Pancreas (tissue), 10 donors: ENCODE data around the gene GET4. TPM values are rescaled to one million over a fixed set of nuclear protein-coding genes. Genes with fewer than 3 reads are reported as not detected.

Source experiments
- ATAC-seq, 4 donors: fragments of 200-7000 bp; cut with Tn5 transposase; one replicate each; pipeline versions ENCODE4 v1.8.0 to v1.9.1; 2020; ENCODE audit warnings: mild to moderate bottlenecking in 4 of 4, moderate library complexity in 4 of 4
- DNase-seq, 6 donors: peaks; one replicate each; pipeline ENCODE4 v3.0.0-alpha.2; 2020
- FAIRE-seq: peaks from 2 replicates; lab custom pipeline; 2012; peaks lifted over from hg19 to GRCh38; lab: Jason Lieb, UNC
- H3K27ac ChIP-seq, 4 donors: fragments of 200-600 bp; sonication (generic); 1 replicate in 3 of 4; 2 replicates in 1 of 4; pipeline versions ENCODE4 v1.5.0 to v1.8.0; 2020
- H3K27me3 ChIP-seq, 4 donors: fragments of 200-600 bp; one replicate each; pipeline ENCODE4 v1.8.0; 2021
- H3K36me3 ChIP-seq, 3 donors: fragments of 200-600 bp; sonication (generic) in 1 of 3; one replicate each; pipeline versions ENCODE4 v1.5.0 to v1.8.0; 2020 to 2021
- H3K4me1 ChIP-seq, 3 donors: fragments of 200-600 bp; one replicate each; pipeline ENCODE4 v1.8.0; 2021
- H3K4me3 ChIP-seq, 4 donors: fragments of 200-600 bp; sonication (generic) in 2 of 4; one replicate each; pipeline versions ENCODE4 v1.5.0 to v1.8.0; 2020 to 2021
- H3K9me3 ChIP-seq, 4 donors: fragments of 200-600 bp; one replicate each; pipeline ENCODE4 v1.8.0; 2021
- CTCF ChIP-seq, 4 donors: fragments of 200-600 bp; sonication (generic) in 3 of 4; IDR thresholded peaks; one replicate each; pipeline versions ENCODE4 v1.5.0 to v1.8.0; 2021; ENCODE audit warnings: antibody characterized with exemption in 4 of 4
- WGBS, 2 donors: extraction: QIAGEN DNeasy Blood & Tissue Kit; methylation state at CpG; one replicate each; pipeline ENCODE4 v1.1.7; 2013; 5-methylcytosine and 5-hydroxymethylcytosine counted together
- intact Hi-C, 3 donors: fragments of 100-400 bp; cut with DNase I; formaldehyde crosslinking; loops; one replicate each; pipeline versions ENCODE4 v1.11.1 to v1.14.2; 2022
- polyA plus RNA-seq, 2 donors: library from polyadenylated mRNA; stranded (reverse); fragments of 200-250 nt; gene quantifications; one replicate each; pipeline ENCODE4 v1.2.3, GENCODE V29; 2013
- total RNA-seq, 6 donors: library from RNA; stranded (reverse); fragmentation: NEBNext Ultra II Directional in 4 of 6; extraction: Animal tissue kit (Norgen Biotek cat#: 25700) in 4 of 6; gene quantifications; one replicate each; pipeline versions ENCODE4 v1.2.1 to v1.2.4, GENCODE V29; 2021 to 2023
- donor health status: healthy with polysubstance abuse.
- donor health status: DM: no; HTN: no; CAD: no; lungs with moderate emphysema.
- donor health status: DM: no; HTN: no; CAD: no.
- donor health status: control.
- donor health status: control.
- donor health status: Bipolar disorder and iron deficiency.
- donor health status: DM: yes; HTN: yes; CAD: no.
- donor health status: DM: no; HTN: no; CAD: no.
- donor health status: DM: no; HTN: no; CAD: no.
- donor health status: DM: yes; HTN: yes; CAD: no.

Gene GET4
- total and polyA plus RNA-seq, 8 donors, result 13.1 to 94.5 (median 21.4) TPM

GRCh38 chr7:892648-893593 is 16.6 kb downstream of the GET4 start:
- Histone ChIP-seq H3K36me3 (peaks cover 0 to 60% (median 40%) of the 10 kb centered on the region in 3 donors), H3K4me3 (no peak overlapping the region), H3K27me3 (no peaks in the 10 kb centered on the region), H3K27ac (no peak overlapping the region), H3K4me1 (no peaks in the 10 kb centered on the region), H3K9me3 (no peaks in the 10 kb centered on the region)
- FAIRE-seq (no peak), ATAC-seq (no peak), DNase-seq (peak in 1 of 6 donors; percentile 46)
- no peak for TF ChIP-seq CTCF (IDR thresholded peaks at IDR 0.05)
- intact Hi-C loops, result no loop called here
- WGBS, 2 donors, result 96 to 97% methylated on average over 44 to 48 of the region's 48 CpGs

GRCh38 chr7:893686-894085 is 17.3 kb downstream of the GET4 start:
- no peak for FAIRE-seq
- peaks cover 0 to 52% (median 32%) of the 10 kb centered on the region in 3 donors for H3K36me3 ChIP-seq
- no peaks in the 10 kb centered on the region for H3K9me3 ChIP-seq
- WGBS, 2 donors, result 92 to 93% methylated on average over 19 of the region's 19 CpGs
- no peaks in the 10 kb centered on the region for H3K4me1 ChIP-seq
- H3K27me3 ChIP-seq, result no peaks in the 10 kb centered on the region
- TF ChIP-seq CTCF (IDR thresholded peaks at IDR 0.05), result no peak
- ATAC-seq, result no peak
- DNase-seq, result peak in 1 of 6 donors; percentile 64
- no peak overlapping the region for H3K27ac ChIP-seq
- H3K4me3 ChIP-seq, result no peak overlapping the region
- intact Hi-C loops, result no loop called here

DNA sequence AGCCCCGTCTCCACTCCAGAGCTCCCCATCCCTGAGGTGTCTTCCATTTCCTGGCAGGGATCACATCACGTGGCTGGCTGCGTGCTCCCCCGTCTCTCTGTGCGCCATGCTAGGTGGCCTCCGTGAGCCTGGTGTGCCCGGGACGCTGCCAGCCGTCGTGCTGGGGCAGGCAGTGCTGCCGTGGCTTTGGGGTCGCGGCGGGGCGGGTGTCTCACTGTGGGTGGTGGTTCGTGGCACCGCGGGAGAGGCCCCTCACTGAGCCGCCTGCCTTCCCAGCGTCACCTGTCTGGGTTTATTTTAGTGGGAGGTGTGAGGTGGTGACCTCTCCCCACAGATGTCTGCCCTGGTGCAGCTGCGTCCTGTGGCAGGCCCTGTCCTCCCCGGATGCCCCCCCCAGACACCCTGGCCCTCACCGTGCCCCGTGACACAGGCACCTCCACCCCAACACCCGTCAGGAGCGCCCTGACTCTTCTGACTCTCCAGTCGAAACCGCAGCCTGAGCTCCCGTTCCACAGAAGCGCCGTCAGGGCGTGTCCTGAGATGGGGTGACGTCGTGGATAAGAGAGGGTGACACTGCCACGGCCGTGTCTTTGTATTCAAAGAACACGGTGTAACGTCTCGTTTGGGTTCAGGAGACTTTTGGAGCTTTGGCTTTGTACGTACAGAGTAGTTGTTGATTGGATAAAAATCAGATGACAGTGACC is 18.0 kb downstream of the GET4 start:
- no peak overlapping the region for H3K4me3 ChIP-seq
- intact Hi-C loops, result no loop called here
- 92 to 95% methylated on average over 40 of the region's 40 CpGs for WGBS, 2 donors
- FAIRE-seq (no peak), DNase-seq (peak in 2 of 6 donors; percentile 31 to 67), ATAC-seq (no peak)
- no peaks in the 10 kb centered on the region for H3K9me3 ChIP-seq
- H3K4me1 ChIP-seq, result no peaks in the 10 kb centered on the region
- H3K36me3 ChIP-seq, result peaks cover 0 to 50% (median 28%) of the 10 kb centered on the region in 3 donors
- no peaks in the 10 kb centered on the region for H3K27me3 ChIP-seq
- no peak for TF ChIP-seq CTCF (IDR thresholded peaks at IDR 0.05)
- no peak overlapping the region for H3K27ac ChIP-seq

GRCh38 chr7:894927-895450 is 18.6 kb downstream of the GET4 start:
- Histone ChIP-seq H3K27me3 (no peaks in the 10 kb centered on the region), H3K9me3 (no peaks in the 10 kb centered on the region), H3K27ac (no peak overlapping the region), H3K36me3 (peaks cover 0 to 50% (median 28%) of the 10 kb centered on the region in 3 donors), H3K4me1 (no peaks in the 10 kb centered on the region), H3K4me3 (no peak overlapping the region)
- no peak for TF ChIP-seq CTCF (IDR thresholded peaks at IDR 0.05)
- ATAC-seq, result no peak
- peak in 2 of 6 donors; percentile 25 to 62 for DNase-seq
- no peak for FAIRE-seq
- intact Hi-C loops, result no loop called here
- WGBS, 2 donors, result 91 to 93% methylated on average over 21 of the region's 21 CpGs
